GM13976 (cell line): ENCODE results near the gene AASDHPPT.

Source experiments
- DNase-seq: peaks from one replicate; pipeline ENCODE4 v3.0.0; 2012; ENCODE audit warnings: low spot score
- CTCF ChIP-seq: IDR thresholded peaks from 2 replicates; pipeline ENCODE4 v1.5.1; 2012; ENCODE audit warnings: borderline replicate concordance, mild to moderate bottlenecking; ENCODE audit not compliant: insufficient read depth; ENCODE audit errors: extremely low read depth, missing control alignments, control extremely low read depth
- in situ Hi-C: fragments of 300-500 bp; cut with MboI; formaldehyde crosslinking; loops from one replicate; pipeline ENCODE4 v1.12.0; 2022; ENCODE audit warnings: low sequenced_read_pairs, mixed read lengths, inconsistent platforms; ENCODE audit not compliant: unreplicated experiment

Gene AASDHPPT

GRCh38 chr11:106098893-106099553, 21.6 kb downstream of the AASDHPPT start:
- in situ Hi-C loops, result no loop called here
- TF ChIP-seq CTCF, result no peak
- DNase-seq, result no peak

GRCh38 chr11:106101370-106101769, 23.9 kb downstream of the AASDHPPT start:
- no peak for DNase-seq
- no peak for TF ChIP-seq CTCF
- in situ Hi-C loops, result no loop called here

GRCh38 chr11:106101819-106102218, 24.4 kb downstream of the AASDHPPT start:
- TF ChIP-seq CTCF, result no peak
- in situ Hi-C loops, result no loop called here
- no peak for DNase-seq

- no peak for DNase-seq
- TF ChIP-seq CTCF, result no peak
- in situ Hi-C loops, result no loop called here
Measured at GRCh38 chr11:106105986-106106385, 28.5 kb downstream of the AASDHPPT start.

GRCh38 chr11:106121570-106122320, 44.3 kb downstream of the AASDHPPT start:
- in situ Hi-C loops, result no loop called here
- DNase-seq, result no peak
- no peak for TF ChIP-seq CTCF

GRCh38 chr11:106127604-106128003, 50.1 kb downstream of the AASDHPPT start:
- TF ChIP-seq CTCF, result no peak
- in situ Hi-C loops, result no loop called here
- no peak for DNase-seq

- DNase-seq, result no peak
- no peak for TF ChIP-seq CTCF
- in situ Hi-C loops, result no loop called here
Measured at GRCh38 chr11:106128740-106129139, 51.3 kb downstream of the AASDHPPT start.
